Mesenchymal stem cell (in vitro differentiated cells and primary cell): ENCODE results near the gene RUBCNL.

Source experiments
- DNase-seq: peaks from one replicate; pipeline ENCODE4 v3.0.0-alpha.2; 2013
- H2AFZ ChIP-seq: one replicate; pipeline ENCODE4 v1.6.1; 2013; ENCODE audit warnings: low read depth, mild to moderate bottlenecking, control low read depth, inconsistent platforms, low read length, moderate library complexity
- H2AK5ac ChIP-seq: 2 replicates; pipeline ENCODE4 v1.6.1; 2013; ENCODE audit warnings: low read length, moderate library complexity, mild to moderate bottlenecking, inconsistent platforms; ENCODE audit not compliant: severe bottlenecking
- H2BK120ac ChIP-seq: one replicate; pipeline ENCODE4 v1.6.1; 2013; ENCODE audit warnings: low read depth, mild to moderate bottlenecking, inconsistent platforms, low read length, moderate library complexity
- H2BK12ac ChIP-seq, 2 experiments: one replicate each; pipeline ENCODE4 v1.6.1; 2013; ENCODE audit warnings: inconsistent platforms in 2 of 2, low read length in 2 of 2, mild to moderate bottlenecking in 2 of 2, moderate library complexity in 2 of 2, control low read depth in 1 of 2
- H2BK15ac ChIP-seq: one replicate; pipeline ENCODE4 v1.6.1; 2013; ENCODE audit warnings: mild to moderate bottlenecking, low read depth, inconsistent platforms; ENCODE audit not compliant: poor library complexity, severe bottlenecking
- H2BK5ac ChIP-seq: 2 replicates; pipeline ENCODE4 v1.6.1; 2013; ENCODE audit warnings: low read depth, mild to moderate bottlenecking, low read length, control low read depth, inconsistent platforms; ENCODE audit not compliant: poor library complexity, severe bottlenecking
- H3K14ac ChIP-seq, 2 experiments: one replicate each; pipeline ENCODE4 v1.6.1; 2013; ENCODE audit warnings: inconsistent platforms in 2 of 2, low read length in 2 of 2, control low read depth in 1 of 2, mild to moderate bottlenecking in 1 of 2, moderate library complexity in 1 of 2
- H3K18ac ChIP-seq, 2 experiments: one replicate each; pipeline ENCODE4 v1.6.1; 2013; ENCODE audit warnings: inconsistent platforms in 2 of 2, low read length in 2 of 2, control low read depth in 1 of 2, low read depth in 1 of 2, mild to moderate bottlenecking in 1 of 2
- H3K23ac ChIP-seq, 2 experiments: one replicate each; pipeline ENCODE4 v1.6.1; 2013; ENCODE audit warnings: inconsistent platforms in 2 of 2, low read length in 2 of 2, mild to moderate bottlenecking in 2 of 2, moderate library complexity in 2 of 2, control low read depth in 1 of 2
- H3K27ac ChIP-seq: 2 replicates; pipeline ENCODE4 v1.5.1; 2013; ENCODE audit warnings: mild to moderate bottlenecking, moderate library complexity, low read length, control low read depth, inconsistent platforms; ENCODE audit not compliant: poor library complexity, severe bottlenecking
- H3K27me3 ChIP-seq, 2 experiments: 2 replicates each; pipeline versions ENCODE4 v1.6.1 to v1.7.0; 2013; ENCODE audit warnings: low read length in 2 of 2, mild to moderate bottlenecking in 2 of 2, moderate library complexity in 2 of 2, control low read depth in 1 of 2, inconsistent platforms in 1 of 2; ENCODE audit not compliant: control insufficient read depth in 1 of 2, insufficient read depth in 1 of 2
- H3K36me3 ChIP-seq, 2 experiments: 2 replicates each; pipeline versions ENCODE4 v1.6.1 to v1.7.0; 2013; ENCODE audit warnings: low read length in 2 of 2, control low read depth in 1 of 2, inconsistent platforms in 1 of 2, low read depth in 1 of 2, mild to moderate bottlenecking in 1 of 2; ENCODE audit not compliant: insufficient read depth in 2 of 2, control insufficient read depth in 1 of 2
- H3K4ac ChIP-seq, 2 experiments: one replicate each; pipeline ENCODE4 v1.6.1; 2013; ENCODE audit warnings: inconsistent platforms in 2 of 2, low read length in 2 of 2, mild to moderate bottlenecking in 2 of 2, moderate library complexity in 2 of 2, control low read depth in 1 of 2, low read depth in 1 of 2
- H3K4me1 ChIP-seq: 2 replicates; pipeline ENCODE4 v1.6.1; 2013; ENCODE audit warnings: low read depth, low read length, control low read depth; ENCODE audit not compliant: control insufficient read depth, insufficient read depth
- H3K4me2 ChIP-seq: 2 replicates; pipeline ENCODE4 v1.6.1; 2013; ENCODE audit warnings: low read length, mild to moderate bottlenecking, inconsistent platforms; ENCODE audit not compliant: poor library complexity, severe bottlenecking
- H3K4me3 ChIP-seq, 2 experiments: 2 replicates each; pipeline versions ENCODE4 v1.5.1 to v1.7.0; 2013; ENCODE audit warnings: low read length in 2 of 2, mild to moderate bottlenecking in 2 of 2, control low read depth in 1 of 2, low read depth in 1 of 2; ENCODE audit not compliant: insufficient read depth in 1 of 2
- H3K79me1 ChIP-seq: replicated peaks from 2 replicates; pipeline ENCODE4 v1.6.1; 2013; ENCODE audit warnings: mild to moderate bottlenecking, control low read depth, low read length, inconsistent platforms; ENCODE audit not compliant: poor library complexity, severe bottlenecking
- H3K9ac ChIP-seq: 2 replicates; pipeline ENCODE4 v1.7.0; 2013; ENCODE audit warnings: mild to moderate bottlenecking, low read length, moderate library complexity
- H3K9me3 ChIP-seq: 2 replicates; pipeline ENCODE4 v1.7.0; 2013; ENCODE audit warnings: mild to moderate bottlenecking, low read length; ENCODE audit not compliant: control insufficient read depth
- H4K8ac ChIP-seq: one replicate; pipeline ENCODE4 v1.6.1; 2013; ENCODE audit warnings: inconsistent platforms, mild to moderate bottlenecking, low read length, moderate library complexity
- H4K91ac ChIP-seq: one replicate; pipeline ENCODE4 v1.6.1; 2013; ENCODE audit warnings: mild to moderate bottlenecking, low read length, inconsistent platforms
- WGBS: methylation state at CpG from one replicate; pipeline ENCODE4 v1.1.7; 2013; ENCODE audit warnings: mixed read lengths; 5-methylcytosine and 5-hydroxymethylcytosine counted together

RUBCNL gene

GRCh38 chr13:46327246-46327645 is 59.8 kb downstream of the RUBCNL start:
- H3K36me3 ChIP-seq: no peaks in the 10 kb centered on the region
- no peak overlapping the region for H2BK120ac ChIP-seq
- no peak overlapping the region for H4K91ac ChIP-seq
- peaks cover 0 to 5% of the 10 kb centered on the region in 2 experiments for H3K27me3 ChIP-seq
- H3K18ac ChIP-seq: no peak overlapping the region
- no peak overlapping the region for H2AFZ ChIP-seq
- no peak overlapping the region for H2BK15ac ChIP-seq
- no peak overlapping the region for H3K27ac ChIP-seq
- no peak overlapping the region for H2AK5ac ChIP-seq
- H3K4ac ChIP-seq: no peak overlapping the region
- no peak overlapping the region for H3K23ac ChIP-seq
- H3K4me3 ChIP-seq: no peak overlapping the region
- no peak overlapping the region for H3K9ac ChIP-seq
- no peak overlapping the region for H3K14ac ChIP-seq
- DNase-seq: no peak
- H4K8ac ChIP-seq: no peak overlapping the region
- H3K4me2 ChIP-seq: no peak overlapping the region
- WGBS: 100% methylated on average over 1 of the region's 1 CpG
- H3K9me3 ChIP-seq: no peaks in the 10 kb centered on the region
- no peak overlapping the region for H2BK5ac ChIP-seq
- peaks cover 2% of the 10 kb centered on the region for H3K4me1 ChIP-seq
- H2BK12ac ChIP-seq: no peak overlapping the region
- H3K79me1 ChIP-seq: no peaks in the 10 kb centered on the region

- no peak overlapping the region for H2BK120ac ChIP-seq
- H3K4me3 ChIP-seq: no peak overlapping the region
- H2AFZ ChIP-seq: no peak overlapping the region
- no peak overlapping the region for H3K14ac ChIP-seq
- 82% methylated on average over 4 of the region's 5 CpGs for WGBS
- no peaks in the 10 kb centered on the region for H3K79me1 ChIP-seq
- no peak overlapping the region for H2BK5ac ChIP-seq
- peaks cover 4% of the 10 kb centered on the region for H3K4me1 ChIP-seq
- no peaks in the 10 kb centered on the region for H3K27me3 ChIP-seq
- H3K18ac ChIP-seq: no peak overlapping the region
- no peak overlapping the region for H3K27ac ChIP-seq
- H4K8ac ChIP-seq: no peak overlapping the region
- H3K9ac ChIP-seq: no peak overlapping the region
- no peak overlapping the region for H3K4me2 ChIP-seq
- no peaks in the 10 kb centered on the region for H3K36me3 ChIP-seq
- no peaks in the 10 kb centered on the region for H3K9me3 ChIP-seq
- no peak overlapping the region for H2BK12ac ChIP-seq
- no peak for DNase-seq
- no peak overlapping the region for H3K23ac ChIP-seq
- no peak overlapping the region for H2BK15ac ChIP-seq
- no peak overlapping the region for H4K91ac ChIP-seq
- H2AK5ac ChIP-seq: no peak overlapping the region
- H3K4ac ChIP-seq: no peak overlapping the region
These were observed 62.1 kb downstream of the RUBCNL start for GRCh38 chr13:46324976-46325375.

DNA sequence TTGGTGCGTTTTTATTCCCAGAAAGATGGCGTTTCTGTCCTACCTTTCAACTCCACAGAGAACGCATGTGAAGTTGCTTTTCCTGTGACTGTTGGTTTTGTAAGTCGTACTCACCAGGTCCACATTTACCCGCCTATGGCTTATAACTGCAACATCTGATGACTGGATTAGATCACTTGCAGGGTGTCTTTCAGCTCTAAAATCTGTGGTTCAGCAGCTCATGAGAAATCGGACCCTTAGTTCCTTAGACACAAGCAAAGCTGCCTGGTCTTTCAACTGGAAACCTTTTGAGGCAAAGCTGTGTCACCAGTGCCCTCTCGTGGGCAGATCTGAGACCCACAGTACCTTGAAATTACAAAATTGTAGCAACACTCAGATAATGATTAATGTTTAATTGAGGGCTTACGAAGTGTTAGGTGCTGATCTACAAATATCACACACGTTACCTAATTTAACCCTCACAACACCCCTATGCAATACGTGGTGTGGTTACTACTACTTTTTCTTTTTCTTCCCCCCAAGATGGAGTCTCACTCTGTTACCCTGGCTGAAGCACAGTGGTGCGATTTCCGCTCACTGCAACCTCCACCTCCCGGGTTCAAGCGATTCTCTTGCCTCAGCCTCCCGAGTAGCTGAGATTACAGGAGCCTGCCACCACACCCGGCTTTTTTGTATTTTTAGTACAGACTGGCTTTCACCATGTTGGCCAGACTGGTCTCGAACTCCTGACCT is 65.4 kb downstream of the RUBCNL start:
- Histone ChIP-seq H3K18ac (no peak overlapping the region), H3K4me3 (no peak overlapping the region), H3K79me1 (no peaks in the 10 kb centered on the region), H2BK120ac (no peak overlapping the region), H3K9ac (peak overlapping the region; percentile 37), H2BK15ac (no peak overlapping the region), H3K4ac (no peak overlapping the region), H3K23ac (no peak overlapping the region), H4K91ac (no peak overlapping the region), H3K4me2 (no peak overlapping the region), H3K36me3 (no peaks in the 10 kb centered on the region), H3K27ac (no peak overlapping the region), H3K14ac (no peak overlapping the region), H3K4me1 (peaks cover 4% of the 10 kb centered on the region), H3K27me3 (no peaks in the 10 kb centered on the region), H4K8ac (no peak overlapping the region), H2BK5ac (no peak overlapping the region), H3K9me3 (no peaks in the 10 kb centered on the region), H2AFZ (no peak overlapping the region), H2AK5ac (no peak overlapping the region), H2BK12ac (no peak overlapping the region)
- 73% methylated on average over 16 of the region's 17 CpGs for WGBS
- peak; percentile 57 for DNase-seq

- no peak overlapping the region for H2BK15ac ChIP-seq
- peaks cover 4% of the 10 kb centered on the region for H3K4me1 ChIP-seq
- no peak overlapping the region for H3K23ac ChIP-seq
- H3K4ac ChIP-seq: no peak overlapping the region
- H3K4me3 ChIP-seq: no peak overlapping the region
- H3K79me1 ChIP-seq: no peaks in the 10 kb centered on the region
- WGBS: 94% methylated on average over 4 of the region's 4 CpGs
- DNase-seq: no peak
- H3K18ac ChIP-seq: no peak overlapping the region
- no peaks in the 10 kb centered on the region for H3K27me3 ChIP-seq
- no peak overlapping the region for H2BK120ac ChIP-seq
- H3K36me3 ChIP-seq: no peaks in the 10 kb centered on the region
- H2AK5ac ChIP-seq: no peak overlapping the region
- no peaks in the 10 kb centered on the region for H3K9me3 ChIP-seq
- H3K9ac ChIP-seq: no peak overlapping the region
- peak overlapping the region in 1 of 2 experiments; percentile 0 for H2BK12ac ChIP-seq
- peak overlapping the region; percentile 19 for H4K8ac ChIP-seq
- H3K4me2 ChIP-seq: no peak overlapping the region
- H3K14ac ChIP-seq: no peak overlapping the region
- H2AFZ ChIP-seq: peak overlapping the region; percentile 47
- no peak overlapping the region for H3K27ac ChIP-seq
- peak overlapping the region; percentile 65 for H4K91ac ChIP-seq
- no peak overlapping the region for H2BK5ac ChIP-seq
These were observed 66.2 kb downstream of the RUBCNL start for GRCh38 chr13:46320821-46321220.
